Measurements from ENCODE around the gene TRPM3.

TRPM3 gene

GRCh38 chr9:70542311-70542931 is 579.0 kb downstream of the TRPM3 start:
- Mint-ChIP-seq H3K36me3 (ENCODE audit: low read depth) (no peaks in the 10 kb centered on the region), H3K27me3 (ENCODE audit: low read depth) (peaks cover 9% of the 10 kb centered on the region), H3K9me3 (no peaks in the 10 kb centered on the region), H3K4me1 (no peaks in the 10 kb centered on the region), H3K4me3 (no peak overlapping the region), H3K27ac (no peak overlapping the region)
- TF ChIP-seq CTCF (IDR thresholded peaks at IDR 0.05; ENCODE audit: unreplicated experiment in 3 of 3) = no peak

GRCh38 chr9:70540016-70540415 is 581.4 kb downstream of the TRPM3 start:
- Mint-ChIP-seq H3K27ac (no peak overlapping the region), H3K27me3 (ENCODE audit: low read depth) (peaks cover 14% of the 10 kb centered on the region), H3K4me3 (no peak overlapping the region), H3K9me3 (no peaks in the 10 kb centered on the region), H3K4me1 (no peaks in the 10 kb centered on the region), H3K36me3 (ENCODE audit: low read depth) (no peaks in the 10 kb centered on the region)
- TF ChIP-seq CTCF (IDR thresholded peaks at IDR 0.05; ENCODE audit: unreplicated experiment in 3 of 3) = no peak

GRCh38 chr9:70539526-70539925 is 581.9 kb downstream of the TRPM3 start:
- Mint-ChIP-seq H3K27ac (no peak overlapping the region), H3K4me1 (no peaks in the 10 kb centered on the region), H3K9me3 (no peaks in the 10 kb centered on the region), H3K4me3 (no peak overlapping the region), H3K27me3 (ENCODE audit: low read depth) (peaks cover 14% of the 10 kb centered on the region), H3K36me3 (ENCODE audit: low read depth) (no peaks in the 10 kb centered on the region)
- no peak for TF ChIP-seq CTCF (IDR thresholded peaks at IDR 0.05; ENCODE audit: unreplicated experiment in 3 of 3)

GRCh38 chr9:70539001-70539400 is 582.4 kb downstream of the TRPM3 start:
- peaks cover 14% of the 10 kb centered on the region for H3K27me3 Mint-ChIP-seq (ENCODE audit: low read depth)
- no peak overlapping the region for H3K4me3 Mint-ChIP-seq
- H3K27ac Mint-ChIP-seq = no peak overlapping the region
- H3K4me1 Mint-ChIP-seq = peaks cover 3% of the 10 kb centered on the region
- H3K36me3 Mint-ChIP-seq (ENCODE audit: low read depth) = no peaks in the 10 kb centered on the region
- no peaks in the 10 kb centered on the region for H3K9me3 Mint-ChIP-seq
- no peak for TF ChIP-seq CTCF (IDR thresholded peaks at IDR 0.05; ENCODE audit: unreplicated experiment in 3 of 3)

GRCh38 chr9:70537084-70537483 is 584.3 kb downstream of the TRPM3 start:
- no peak overlapping the region for H3K27ac Mint-ChIP-seq
- H3K4me1 Mint-ChIP-seq = peaks cover 15% of the 10 kb centered on the region
- TF ChIP-seq CTCF (IDR thresholded peaks at IDR 0.05; ENCODE audit: unreplicated experiment in 3 of 3) = no peak
- H3K27me3 Mint-ChIP-seq (ENCODE audit: low read depth) = peaks cover 11% of the 10 kb centered on the region
- H3K36me3 Mint-ChIP-seq (ENCODE audit: low read depth) = no peaks in the 10 kb centered on the region
- no peak overlapping the region for H3K4me3 Mint-ChIP-seq
- no peaks in the 10 kb centered on the region for H3K9me3 Mint-ChIP-seq

GRCh38 chr9:70535546-70536323 is 585.7 kb downstream of the TRPM3 start:
- no peak for TF ChIP-seq CTCF (IDR thresholded peaks at IDR 0.05; ENCODE audit: unreplicated experiment in 3 of 3)
- H3K27ac Mint-ChIP-seq = no peak overlapping the region
- H3K4me1 Mint-ChIP-seq = peaks cover 15% of the 10 kb centered on the region
- no peaks in the 10 kb centered on the region for H3K9me3 Mint-ChIP-seq
- H3K36me3 Mint-ChIP-seq (ENCODE audit: low read depth) = no peaks in the 10 kb centered on the region
- H3K27me3 Mint-ChIP-seq (ENCODE audit: low read depth) = peaks cover 5% of the 10 kb centered on the region
- H3K4me3 Mint-ChIP-seq = no peak overlapping the region

All from nephron (organoid).